ENCODE data around the gene NFE2. TPM values are rescaled to one million over a fixed set of nuclear protein-coding genes. Genes with fewer than 3 reads are reported as not detected.
A peak's percentile ranks its signal among the peaks of the same experiment; 100 is the strongest.
"Not testable (repeated sequence)": the region's sequence is repeated elsewhere in the genome, so short reads cannot be mapped to it uniquely, and the experiment has no call there.

NFE2 gene
- total RNA-seq, 1 experiment from 2014 or later, result 0.06 TPM

- not testable (repeated sequence) for DNase-seq (ENCODE audit: low read depth)
Observed at GRCh38 chr12:54284070-54284780, 16.6 kb downstream of the NFE2 start.

- no peak for DNase-seq (ENCODE audit: low read depth)
Observed at GRCh38 chr12:54282949-54283593, 17.7 kb downstream of the NFE2 start.

- DNase-seq (ENCODE audit: low read depth), result not testable (repeated sequence)
Observed at GRCh38 chr12:54281694-54282093, 19.1 kb downstream of the NFE2 start.

- DNase-seq (ENCODE audit: low read depth), result not testable (repeated sequence)
Observed at GRCh38 chr12:54281261-54281638, 19.6 kb downstream of the NFE2 start.

- DNase-seq (ENCODE audit: low read depth), result peak; percentile 100
Observed at GRCh38 chr12:54280468-54281260, 20.2 kb downstream of the NFE2 start, which contains the start of gene HNRNPA1. Gene HNRNPA1 (plus strand): TSS chr12:54280726. CDS start chr12:54280808, 82 bp downstream.

- peak; percentile 100 for DNase-seq (ENCODE audit: low read depth)
Observed at GRCh38 chr12:54279632-54280467, 21.0 kb downstream of the NFE2 start, which contains the start of gene CBX5. Gene CBX5 (minus strand): TSS chr12:54280122. CDS start chr12:54257650, 22,472 bp downstream.

- DNase-seq (ENCODE audit: low read depth), result no peak
Observed at GRCh38 chr12:54279227-54279631, 21.6 kb downstream of the NFE2 start.

- DNase-seq (ENCODE audit: low read depth), result peak; percentile 62
Observed at GRCh38 chr12:54277823-54278276, 23.0 kb downstream of the NFE2 start.

- DNase-seq (ENCODE audit: low read depth), result no peak
Observed at GRCh38 chr12:54276368-54276767, 24.4 kb downstream of the NFE2 start.

GRCh38 chr12:54273981-54274380 is 26.8 kb downstream of the NFE2 start:
- DNase-seq (ENCODE audit: low read depth), result no peak

- no peak for DNase-seq (ENCODE audit: low read depth)
Observed at GRCh38 chr12:54272214-54272613, 28.6 kb downstream of the NFE2 start.

GRCh38 chr12:54270345-54270744 is 30.5 kb downstream of the NFE2 start:
- DNase-seq (ENCODE audit: low read depth), result no peak

GRCh38 chr12:54266852-54267251 is 34.0 kb downstream of the NFE2 start:
- no peak for DNase-seq (ENCODE audit: low read depth)

GRCh38 chr12:54265364-54265812 is 35.4 kb downstream of the NFE2 start:
- DNase-seq (ENCODE audit: low read depth), result no peak

GRCh38 chr12:54262403-54262925 is 38.4 kb downstream of the NFE2 start:
- peak; percentile 75 for DNase-seq (ENCODE audit: low read depth)

GRCh38 chr12:54261815-54262402 is 38.9 kb downstream of the NFE2 start:
- no peak for DNase-seq (ENCODE audit: low read depth)

GRCh38 chr12:54259194-54260011 is 41.4 kb downstream of the NFE2 start:
- peak; percentile 94 for DNase-seq (ENCODE audit: low read depth)

- DNase-seq (ENCODE audit: low read depth), result peak; percentile 47
Observed at GRCh38 chr12:54258201-54258681, 42.6 kb downstream of the NFE2 start.

GRCh38 chr12:54257332-54257731 is 43.5 kb downstream of the NFE2 start:
- no peak for DNase-seq (ENCODE audit: low read depth)

Measured in LHCN-M2 (cell line).